SK-N-SH (cell line): ENCODE data around the gene ADAMTS9. TPM values are rescaled to one million over a fixed set of nuclear protein-coding genes. Genes with fewer than 3 reads are reported as not detected.
A peak's percentile ranks its signal among the peaks of the same experiment; 100 is the strongest.

Experiments
- CTCF ChIA-PET: fragments of 300-600, 350-600 bp; formaldehyde crosslinking; extraction: SDS; loops from one replicate; lab custom pipeline; 2021; lab: Yijun Ruan, JAX
- POLR2A ChIA-PET: fragments of 350-600 bp; sonication (Branson Sonifier 250); formaldehyde crosslinking; extraction: SDS; loops from one replicate; lab custom pipeline; 2020; ENCODE audit warnings: antibody characterized with exemption, inconsistent platforms; lab: Yijun Ruan, JAX
- DNase-seq: peaks from one replicate; pipeline ENCODE4 v3.0.0; 2012
- H2AFZ ChIP-seq: fragments of 200-600 bp; sonication (generic); 2 replicates; pipeline ENCODE4 v1.8.1; 2016; ENCODE audit warnings: antibody characterized with exemption, mild to moderate bottlenecking, low read depth
- H3F3A ChIP-seq: fragments of 200-600 bp; sonication (generic); replicated peaks from 2 replicates; pipeline ENCODE3; 2016; ENCODE audit warnings: antibody characterized with exemption, mild to moderate bottlenecking; ENCODE audit not compliant: insufficient read depth
- H3K27ac ChIP-seq, 2 experiments: fragments of 200-500 bp in 1 of 2; fragments of 200-600 bp in 1 of 2; sonication (Bioruptor generic) in 1 of 2; sonication (generic), shearing (Covaris generic) in 1 of 2; 2 replicates each; pipeline versions ENCODE4 v1.5.1 to v1.6.1; 2014 to 2016; ENCODE audit warnings: low read depth in 2 of 2, inconsistent platforms in 1 of 2, low read length in 1 of 2, mild to moderate bottlenecking in 1 of 2, mixed read lengths in 1 of 2
- H3K27me3 ChIP-seq: fragments of 200-600 bp; sonication (generic), shearing (Covaris generic); 2 replicates; pipeline ENCODE4 v1.6.1; 2016; ENCODE audit warnings: mixed run types; ENCODE audit not compliant: insufficient read depth
- H3K36me3 ChIP-seq, 2 experiments: fragments of 200-500 bp in 1 of 2; fragments of 200-600 bp in 1 of 2; sonication (Bioruptor generic) in 1 of 2; sonication (generic) in 1 of 2; replicated peaks in 1 of 2; 2 replicates each; pipeline versions ENCODE3 to v1.5.1; 2014 to 2016; ENCODE audit warnings: low read length in 1 of 2, mild to moderate bottlenecking in 1 of 2; ENCODE audit not compliant: insufficient read depth in 2 of 2, control insufficient read depth in 1 of 2
- H3K4me1 ChIP-seq, 2 experiments: fragments of 200-500 bp in 1 of 2; fragments of 200-600 bp in 1 of 2; sonication (Bioruptor generic) in 1 of 2; sonication (generic), shearing (Covaris generic) in 1 of 2; 2 replicates each; pipeline versions ENCODE4 v1.5.1 to v1.6.1; 2014 to 2016; ENCODE audit warnings: low read depth in 1 of 2, low read length in 1 of 2, mixed run types in 1 of 2; ENCODE audit not compliant: insufficient read depth in 2 of 2, control insufficient read depth in 1 of 2
- H3K4me2 ChIP-seq: fragments of 200-600 bp; sonication (generic), shearing (Covaris generic); 2 replicates; pipeline ENCODE4 v1.6.1; 2017; ENCODE audit warnings: mixed run types
- H3K4me3 ChIP-seq, 2 experiments: fragments of 200-500 bp in 1 of 2; fragments of 200-600 bp in 1 of 2; sonication (Bioruptor generic) in 1 of 2; sonication (generic), shearing (Covaris generic) in 1 of 2; 2 replicates each; pipeline versions ENCODE4 v1.5.1 to v1.8.1; 2014 to 2016; ENCODE audit warnings: low read depth in 2 of 2, inconsistent platforms in 1 of 2, low read length in 1 of 2, mild to moderate bottlenecking in 1 of 2, mixed read lengths in 1 of 2, moderate library complexity in 1 of 2
- H3K79me2 ChIP-seq: fragments of 200-600 bp; sonication (generic); 2 replicates; pipeline ENCODE4 v1.8.1; 2017; ENCODE audit warnings: mild to moderate bottlenecking; ENCODE audit not compliant: insufficient read depth
- H3K9ac ChIP-seq: fragments of 200-600 bp; sonication (generic); 2 replicates; pipeline ENCODE4 v1.6.1; 2017; ENCODE audit warnings: mixed run types
- H3K9me2 ChIP-seq: fragments of 200-600 bp; sonication (generic); 2 replicates; pipeline ENCODE4 v1.6.1; 2017; ENCODE audit warnings: mixed run types
- H3K9me3 ChIP-seq: fragments of 200-600 bp; sonication (generic); 2 replicates; pipeline ENCODE4 v1.6.1; 2017; ENCODE audit warnings: mixed run types, mild to moderate bottlenecking, moderate library complexity
- H4K20me1 ChIP-seq: fragments of 200-600 bp; sonication (generic); 2 replicates; pipeline ENCODE4 v1.6.1; 2017; ENCODE audit warnings: mild to moderate bottlenecking, mixed run types; ENCODE audit not compliant: insufficient read depth
- CTCF ChIP-seq: fragments of 200-600 bp; sonication (generic); IDR thresholded peaks from 2 replicates; pipeline ENCODE4 v1.6.1; 2017; ENCODE audit warnings: antibody characterized with exemption, mild to moderate bottlenecking, moderate library complexity
- EZH2phosphoT487 ChIP-seq: fragments of 200-600 bp; sonication (generic); IDR thresholded peaks from 2 replicates; pipeline ENCODE4 v1.6.1; 2017; ENCODE audit warnings: low read depth, mixed run types, mild to moderate bottlenecking, antibody characterized with exemption, moderate library complexity, borderline replicate concordance
- FOXJ3 ChIP-seq: sonication (generic); formaldehyde crosslinking; IDR thresholded peaks from 2 replicates; pipeline ENCODE4 v1.5.1; 2020; ENCODE audit warnings: mild to moderate bottlenecking, missing genetic modification reagents
- GABPA ChIP-seq: IDR thresholded peaks from 2 replicates; pipeline ENCODE4 v1.4.0; 2012; ENCODE audit warnings: low read depth, mild to moderate bottlenecking
- GATA2 ChIP-seq: sonication (generic); formaldehyde crosslinking; IDR thresholded peaks from 2 replicates; pipeline ENCODE4 v1.5.0; 2020; ENCODE audit warnings: mild to moderate bottlenecking, missing genetic modification reagents
- MXI1 ChIP-seq: IDR thresholded peaks from 2 replicates; pipeline ENCODE4 v1.6.1; 2012; ENCODE audit warnings: mild to moderate bottlenecking, low read depth, low read length, improper control_type of control experiment
- RAD21 ChIP-seq: IDR thresholded peaks from 2 replicates; pipeline ENCODE4 v1.6.1; 2012; ENCODE audit warnings: mild to moderate bottlenecking, low read length
- RCOR1 ChIP-seq: fragments of 150-350 bp; IDR thresholded peaks from 2 replicates; pipeline ENCODE4 v1.6.1; 2017; ENCODE audit warnings: antibody characterized with exemption, low read length
- RXRA ChIP-seq: IDR thresholded peaks from 2 replicates; pipeline ENCODE4 v1.4.0; 2012; ENCODE audit warnings: low read depth, mild to moderate bottlenecking, borderline replicate concordance
- TEAD4 ChIP-seq: IDR thresholded peaks from 2 replicates; pipeline ENCODE4 v1.4.0; 2012; ENCODE audit warnings: mild to moderate bottlenecking, borderline replicate concordance; ENCODE audit not compliant: insufficient read depth
- WGBS: methylation state at CpG from one replicate; pipeline ENCODE4 v1.1.6; 2017; ENCODE audit warnings: low lambda C conversion rate; 5-methylcytosine and 5-hydroxymethylcytosine counted together
- polyA plus RNA-seq, 3 experiments: library from polyadenylated mRNA; depleted of rRNA; stranded (reverse); fragments of >200 nt; gene quantifications; 2 replicates each; pipeline ENCODE4 v1.2.3, GENCODE V29; 2012
- TF ChIP-seq, protein P1 (sequence below): IDR thresholded peaks from 2 replicates; pipeline ENCODE4 v1.4.0; 2012; ENCODE audit warnings: low read depth, borderline replicate concordance
- TF ChIP-seq, protein P2 (sequence below): fragments of 150-350 bp; IDR thresholded peaks from 2 replicates; pipeline ENCODE4 v1.6.1; 2016; ENCODE audit warnings: mild to moderate bottlenecking, low read depth, low read length
- TF ChIP-seq, protein P3 (sequence below): IDR thresholded peaks from 2 replicates; pipeline ENCODE4 v1.4.0; 2012; ENCODE audit warnings: low read depth, borderline replicate concordance
- TF ChIP-seq, protein P4 (sequence below): IDR thresholded peaks from 2 replicates; pipeline ENCODE4 v1.6.1; 2012; ENCODE audit warnings: mild to moderate bottlenecking, low read depth, low read length, moderate library complexity

The ADAMTS9 gene
- polyA plus RNA-seq, 1 of the 3 experiments (the other 2 are of a cell fraction): 4.1 TPM

GRCh38 chr3:64677961-64678716, 9.7 kb downstream of the ADAMTS9 start:
- peak overlapping the region in 1 of 2 experiments; percentile 89; a peak in 3 of 4 replicates for H3K27ac ChIP-seq
- POLR2A ChIA-PET: interaction anchor here (1.3 kb wide), 1 partner anchor 553 kb away, joined by 4 read pairs; no protein-coding TSS in a partner anchor
- no peaks in the 10 kb centered on the region for H3K9me2 ChIP-seq
- DNase-seq: no peak
- H3K4me3 ChIP-seq: peak overlapping the region in 1 of 2 experiments; percentile 12; a peak in 1 of 4 replicates
- no peaks in the 10 kb centered on the region for H3K9me3 ChIP-seq
- H3K9ac ChIP-seq: no peak overlapping the region
- peaks cover 24% of the 10 kb centered on the region for H3F3A ChIP-seq
- WGBS: 64% methylated on average over 2 of the region's 2 CpGs
- peaks cover 27 to 60% of the 10 kb centered on the region in 2 experiments for H3K36me3 ChIP-seq
- CTCF ChIA-PET: interaction anchor here (1.2 kb wide), 1 partner anchor 148 kb away, joined by 3 read pairs; no protein-coding TSS in a partner anchor
- TF ChIP-seq RXRA (no peak), GABPA (no peak), MXI1 (0 out of 2 replicates have a peak, but pooled peaks have one; percentile 15)
- H3K4me2 ChIP-seq: no peak overlapping the region
- peaks cover 0 to 62% of the 10 kb centered on the region in 2 experiments; a peak in 2 of 4 replicates for H3K4me1 ChIP-seq
- no peak overlapping the region for H2AFZ ChIP-seq
- H3K79me2 ChIP-seq: peaks cover 20% of the 10 kb centered on the region; the same call in 1 of the 2 replicates
- H4K20me1 ChIP-seq: no peaks in the 10 kb centered on the region
- no peaks in the 10 kb centered on the region for H3K27me3 ChIP-seq

GRCh38 chr3:64676831-64677230, 11.0 kb downstream of the ADAMTS9 start:
- H3K4me1 ChIP-seq: peaks cover 0 to 59% of the 10 kb centered on the region in 2 experiments; a peak in 2 of 4 replicates
- no peaks in the 10 kb centered on the region for H4K20me1 ChIP-seq
- no peak overlapping the region for H3K9ac ChIP-seq
- H3K27ac ChIP-seq: peak overlapping the region; percentile 85 to 89; a peak in 3 of 4 replicates
- peaks cover 24% of the 10 kb centered on the region; the same call in 1 of the 2 replicates for H3K79me2 ChIP-seq
- H3K36me3 ChIP-seq: peaks cover 27 to 53% of the 10 kb centered on the region in 2 experiments
- ChIA-PET CTCF (no interaction called here), POLR2A (interaction anchor here (0.6 kb wide), 1 partner anchor 570 kb away, joined by 3 read pairs; no protein-coding TSS in a partner anchor)
- no peak for DNase-seq
- no peak overlapping the region for H2AFZ ChIP-seq
- H3K4me2 ChIP-seq: no peak overlapping the region
- H3K27me3 ChIP-seq: no peaks in the 10 kb centered on the region
- H3K4me3 ChIP-seq: peak overlapping the region in 1 of 2 experiments; percentile 12; a peak in 1 of 4 replicates
- H3K9me2 ChIP-seq: no peaks in the 10 kb centered on the region
- no peaks in the 10 kb centered on the region for H3K9me3 ChIP-seq
- 61% methylated on average over 2 of the region's 2 CpGs for WGBS
- H3F3A ChIP-seq: peaks cover 24% of the 10 kb centered on the region
- TF ChIP-seq, protein P1, sequence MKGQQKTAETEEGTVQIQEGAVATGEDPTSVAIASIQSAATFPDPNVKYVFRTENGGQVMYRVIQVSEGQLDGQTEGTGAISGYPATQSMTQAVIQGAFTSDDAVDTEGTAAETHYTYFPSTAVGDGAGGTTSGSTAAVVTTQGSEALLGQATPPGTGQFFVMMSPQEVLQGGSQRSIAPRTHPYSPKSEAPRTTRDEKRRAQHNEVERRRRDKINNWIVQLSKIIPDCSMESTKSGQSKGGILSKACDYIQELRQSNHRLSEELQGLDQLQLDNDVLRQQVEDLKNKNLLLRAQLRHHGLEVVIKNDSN: no peak
- no peak for TF ChIP-seq EZH2phosphoT487
- TF ChIP-seq FOXJ3 (CRISPR knock-in tag): no peak
- TF ChIP-seq RXRA: no peak
- TF ChIP-seq, protein P2, sequence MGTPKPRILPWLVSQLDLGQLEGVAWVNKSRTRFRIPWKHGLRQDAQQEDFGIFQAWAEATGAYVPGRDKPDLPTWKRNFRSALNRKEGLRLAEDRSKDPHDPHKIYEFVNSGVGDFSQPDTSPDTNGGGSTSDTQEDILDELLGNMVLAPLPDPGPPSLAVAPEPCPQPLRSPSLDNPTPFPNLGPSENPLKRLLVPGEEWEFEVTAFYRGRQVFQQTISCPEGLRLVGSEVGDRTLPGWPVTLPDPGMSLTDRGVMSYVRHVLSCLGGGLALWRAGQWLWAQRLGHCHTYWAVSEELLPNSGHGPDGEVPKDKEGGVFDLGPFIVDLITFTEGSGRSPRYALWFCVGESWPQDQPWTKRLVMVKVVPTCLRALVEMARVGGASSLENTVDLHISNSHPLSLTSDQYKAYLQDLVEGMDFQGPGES: no peak
- TF ChIP-seq RCOR1: no peak
- no peak for TF ChIP-seq RAD21
- TF ChIP-seq GATA2 (CRISPR knock-in tag): no peak
- no peak for TF ChIP-seq GABPA
- TF ChIP-seq TEAD4: no peak
- TF ChIP-seq, protein P3, sequence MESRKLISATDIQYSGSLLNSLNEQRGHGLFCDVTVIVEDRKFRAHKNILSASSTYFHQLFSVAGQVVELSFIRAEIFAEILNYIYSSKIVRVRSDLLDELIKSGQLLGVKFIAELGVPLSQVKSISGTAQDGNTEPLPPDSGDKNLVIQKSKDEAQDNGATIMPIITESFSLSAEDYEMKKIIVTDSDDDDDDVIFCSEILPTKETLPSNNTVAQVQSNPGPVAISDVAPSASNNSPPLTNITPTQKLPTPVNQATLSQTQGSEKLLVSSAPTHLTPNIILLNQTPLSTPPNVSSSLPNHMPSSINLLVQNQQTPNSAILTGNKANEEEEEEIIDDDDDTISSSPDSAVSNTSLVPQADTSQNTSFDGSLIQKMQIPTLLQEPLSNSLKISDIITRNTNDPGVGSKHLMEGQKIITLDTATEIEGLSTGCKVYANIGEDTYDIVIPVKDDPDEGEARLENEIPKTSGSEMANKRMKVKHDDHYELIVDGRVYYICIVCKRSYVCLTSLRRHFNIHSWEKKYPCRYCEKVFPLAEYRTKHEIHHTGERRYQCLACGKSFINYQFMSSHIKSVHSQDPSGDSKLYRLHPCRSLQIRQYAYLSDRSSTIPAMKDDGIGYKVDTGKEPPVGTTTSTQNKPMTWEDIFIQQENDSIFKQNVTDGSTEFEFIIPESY: no peak
- TF ChIP-seq CTCF: no peak
- TF ChIP-seq, protein P4, sequence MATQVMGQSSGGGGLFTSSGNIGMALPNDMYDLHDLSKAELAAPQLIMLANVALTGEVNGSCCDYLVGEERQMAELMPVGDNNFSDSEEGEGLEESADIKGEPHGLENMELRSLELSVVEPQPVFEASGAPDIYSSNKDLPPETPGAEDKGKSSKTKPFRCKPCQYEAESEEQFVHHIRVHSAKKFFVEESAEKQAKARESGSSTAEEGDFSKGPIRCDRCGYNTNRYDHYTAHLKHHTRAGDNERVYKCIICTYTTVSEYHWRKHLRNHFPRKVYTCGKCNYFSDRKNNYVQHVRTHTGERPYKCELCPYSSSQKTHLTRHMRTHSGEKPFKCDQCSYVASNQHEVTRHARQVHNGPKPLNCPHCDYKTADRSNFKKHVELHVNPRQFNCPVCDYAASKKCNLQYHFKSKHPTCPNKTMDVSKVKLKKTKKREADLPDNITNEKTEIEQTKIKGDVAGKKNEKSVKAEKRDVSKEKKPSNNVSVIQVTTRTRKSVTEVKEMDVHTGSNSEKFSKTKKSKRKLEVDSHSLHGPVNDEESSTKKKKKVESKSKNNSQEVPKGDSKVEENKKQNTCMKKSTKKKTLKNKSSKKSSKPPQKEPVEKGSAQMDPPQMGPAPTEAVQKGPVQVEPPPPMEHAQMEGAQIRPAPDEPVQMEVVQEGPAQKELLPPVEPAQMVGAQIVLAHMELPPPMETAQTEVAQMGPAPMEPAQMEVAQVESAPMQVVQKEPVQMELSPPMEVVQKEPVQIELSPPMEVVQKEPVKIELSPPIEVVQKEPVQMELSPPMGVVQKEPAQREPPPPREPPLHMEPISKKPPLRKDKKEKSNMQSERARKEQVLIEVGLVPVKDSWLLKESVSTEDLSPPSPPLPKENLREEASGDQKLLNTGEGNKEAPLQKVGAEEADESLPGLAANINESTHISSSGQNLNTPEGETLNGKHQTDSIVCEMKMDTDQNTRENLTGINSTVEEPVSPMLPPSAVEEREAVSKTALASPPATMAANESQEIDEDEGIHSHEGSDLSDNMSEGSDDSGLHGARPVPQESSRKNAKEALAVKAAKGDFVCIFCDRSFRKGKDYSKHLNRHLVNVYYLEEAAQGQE: no peak
